HG03354 (cell line): Measurements from ENCODE around the gene WFDC5.

ENCODE experiments used
- ATAC-seq: cut with Tn5 transposase; IDR thresholded peaks from one replicate; pipeline ENCODE4 v1.9.1; 2021; ENCODE audit warnings: mild to moderate bottlenecking; ENCODE audit not compliant: unreplicated experiment, poor library complexity, severe bottlenecking

Gene WFDC5

DNA sequence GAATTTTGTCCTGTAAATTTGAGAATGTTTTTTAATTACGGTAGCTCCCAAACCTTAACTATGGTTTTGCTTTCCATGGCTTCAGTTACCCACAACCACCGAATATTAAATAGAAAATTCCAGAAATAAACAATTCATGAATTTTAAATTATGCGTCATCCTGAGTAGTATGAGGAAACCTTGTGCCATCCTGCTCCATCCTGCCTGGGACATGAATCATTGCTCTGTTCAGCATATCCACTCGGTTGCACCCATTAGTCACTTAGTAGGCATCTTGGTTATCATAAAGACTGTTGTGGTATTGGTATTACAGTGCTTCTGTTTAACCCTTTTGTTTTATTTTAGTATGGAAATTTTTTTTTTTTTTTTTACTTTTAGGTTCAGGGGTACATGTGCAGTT is 53.7 kb downstream of the WFDC5 start:
- ATAC-seq = no peak

DNA sequence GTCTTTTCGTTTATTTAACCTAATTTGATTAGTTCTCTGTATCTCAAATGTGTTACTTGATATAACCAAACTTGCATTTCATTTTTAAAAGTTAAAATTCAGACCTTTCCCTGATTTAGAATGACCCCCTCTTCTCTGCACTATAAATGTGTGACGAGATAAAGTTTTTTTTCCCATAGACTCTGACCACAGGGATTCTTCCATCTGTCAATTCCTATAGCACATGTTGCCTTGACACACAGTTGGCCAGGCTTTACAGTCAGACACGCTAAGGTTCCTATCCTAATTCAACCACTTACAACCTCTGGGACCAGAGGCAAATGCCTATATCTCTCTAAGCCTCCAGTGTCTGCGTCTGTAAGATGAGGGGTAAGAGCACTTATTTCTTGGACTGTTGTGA is 54.7 kb downstream of the WFDC5 start:
- ATAC-seq = no peak
